ENCODE data around the gene CDC42SE2.
"Not testable (repeated sequence)": the region's sequence is repeated elsewhere in the genome, so short reads cannot be mapped to it uniquely, and the experiment has no call there.

The CDC42SE2 gene

DNA sequence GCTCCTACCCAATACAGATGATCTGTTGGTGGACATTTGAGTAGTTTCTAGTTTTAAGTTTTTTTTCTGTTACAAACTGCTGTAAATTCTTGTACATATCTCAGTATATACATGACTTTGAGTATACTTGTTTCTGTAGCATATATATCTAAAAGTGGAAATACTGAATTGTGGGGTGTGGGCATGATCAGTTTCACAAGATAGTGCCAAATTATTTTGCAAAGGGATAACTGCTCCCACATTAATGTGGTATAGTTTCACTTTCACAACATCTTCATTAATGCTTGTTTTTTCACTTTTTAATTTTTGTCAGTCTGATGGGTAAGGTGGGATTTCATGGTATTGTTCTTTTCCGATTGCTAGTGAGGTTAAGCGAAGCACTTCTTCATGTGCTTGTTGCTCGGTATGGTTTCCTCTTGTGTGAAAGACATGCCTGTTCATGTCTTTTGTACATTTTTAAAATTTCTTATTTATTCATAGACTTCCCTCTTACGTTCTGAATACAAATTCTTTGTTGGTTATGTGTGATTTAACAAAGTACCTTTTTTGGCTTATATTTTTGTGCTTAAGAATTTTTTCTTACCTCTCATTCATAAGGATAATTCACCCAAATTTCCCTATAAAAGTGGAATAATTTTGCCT lies 103.5 kb downstream of the CDC42SE2 start:
- no peak for DNase-seq

- no peak for DNase-seq
These were observed 105.0 kb downstream of the CDC42SE2 start for GRCh38 chr5:131368866-131369265.

DNA sequence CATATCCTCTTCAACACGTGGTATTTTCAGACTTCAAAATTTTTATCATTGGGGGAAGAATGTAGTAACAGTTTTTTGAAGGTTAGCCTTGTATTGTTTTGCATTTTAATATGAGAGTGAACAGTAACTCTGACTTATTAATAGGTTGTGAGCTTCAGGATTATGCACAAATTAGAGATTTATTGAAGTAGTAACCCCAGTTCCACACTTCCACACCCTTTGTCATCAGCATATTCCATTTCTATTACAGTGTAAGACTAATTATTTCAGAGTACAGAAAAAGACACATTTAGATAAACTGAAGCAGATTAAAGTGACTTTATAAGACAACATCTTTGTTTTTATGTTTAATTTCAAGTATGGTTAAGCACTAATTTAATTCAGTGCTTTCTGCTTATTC lies 105.7 kb downstream of the CDC42SE2 start:
- DNase-seq: no peak

GRCh38 chr5:131371835-131372234 lies 108.0 kb downstream of the CDC42SE2 start:
- DNase-seq: no peak

GRCh38 chr5:131373265-131373664 lies 109.4 kb downstream of the CDC42SE2 start:
- no peak for DNase-seq

DNA sequence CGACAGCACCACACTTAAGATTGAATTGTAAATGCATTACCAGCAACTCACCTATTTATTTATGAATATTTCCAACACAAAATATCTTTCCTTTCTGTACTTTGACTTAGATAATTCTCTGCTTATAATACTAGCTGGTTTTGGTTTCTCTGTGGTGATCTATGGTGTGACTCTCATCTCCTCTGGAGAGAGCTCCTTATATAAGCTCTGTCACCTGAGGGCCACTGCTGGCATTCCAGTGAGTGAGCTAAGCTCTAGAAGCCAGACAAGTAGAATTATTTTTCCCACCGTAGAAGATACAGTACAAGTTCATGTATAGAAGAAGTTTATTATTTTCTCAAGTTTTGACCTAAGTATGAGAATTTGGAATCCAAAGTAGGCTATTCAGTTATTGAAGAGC lies 111.5 kb downstream of the CDC42SE2 start:
- no peak for DNase-seq

DNA sequence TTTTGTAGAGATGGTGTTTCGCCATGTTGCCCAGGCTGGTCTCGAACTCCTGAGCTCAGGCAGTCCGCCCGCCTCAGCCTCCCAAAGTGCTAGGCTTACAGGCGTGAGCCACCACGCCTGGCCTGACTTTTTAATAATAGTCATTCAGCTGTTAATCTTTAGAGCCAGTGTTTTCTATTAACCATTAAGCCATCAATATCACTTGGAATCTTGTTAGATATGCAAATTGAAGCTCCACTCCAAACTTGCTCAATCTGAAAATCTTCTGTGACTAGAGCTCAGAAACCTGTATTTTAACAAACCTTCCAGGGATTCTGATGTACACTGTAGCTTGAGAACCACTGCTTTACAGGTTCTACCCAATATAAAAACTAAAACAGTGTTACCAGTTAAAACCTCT lies 113.5 kb downstream of the CDC42SE2 start:
- no peak for DNase-seq

- DNase-seq: no peak
These were observed 114.0 kb downstream of the CDC42SE2 start for GRCh38 chr5:131377785-131378325.

DNA sequence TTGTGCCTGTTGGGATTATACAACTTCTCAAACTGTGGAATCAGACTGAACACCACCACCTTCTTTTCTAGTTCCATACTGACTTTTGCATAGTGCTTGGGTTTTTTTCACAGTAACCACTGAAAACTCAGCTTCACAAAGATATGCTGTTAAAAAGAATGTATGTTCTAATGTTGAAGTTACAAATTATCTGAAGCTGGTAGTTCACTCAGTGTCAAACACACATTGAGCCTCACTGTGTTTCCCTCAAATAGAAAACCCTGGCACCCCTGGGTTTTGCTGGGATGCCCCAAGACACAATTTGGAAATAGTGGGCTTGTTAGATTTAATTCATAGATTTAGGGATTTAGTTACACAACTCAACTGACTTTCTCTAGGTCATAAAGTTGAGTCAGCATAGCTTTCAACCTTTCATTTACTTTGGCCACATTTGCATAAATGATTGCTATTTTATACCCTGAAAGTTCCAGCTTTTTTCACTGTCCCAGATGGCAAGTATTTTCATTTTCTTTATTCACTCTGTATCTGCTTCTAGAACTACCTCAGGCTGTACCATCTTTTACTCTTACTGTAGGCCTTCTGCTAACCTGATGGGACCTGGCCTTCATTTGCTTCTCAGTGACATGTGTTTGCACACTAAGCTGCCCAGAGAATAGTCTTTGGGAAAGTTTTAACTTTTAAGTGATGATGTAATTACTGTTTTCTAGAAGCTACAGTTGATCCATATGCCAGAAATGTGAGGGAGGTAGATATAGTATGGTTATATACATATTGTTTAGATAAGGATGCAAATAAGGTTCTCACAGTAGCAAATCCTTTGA lies 115.1 kb downstream of the CDC42SE2 start:
- DNase-seq: no peak

GRCh38 chr5:131379723-131380122 lies 115.9 kb downstream of the CDC42SE2 start:
- no peak for DNase-seq

DNA sequence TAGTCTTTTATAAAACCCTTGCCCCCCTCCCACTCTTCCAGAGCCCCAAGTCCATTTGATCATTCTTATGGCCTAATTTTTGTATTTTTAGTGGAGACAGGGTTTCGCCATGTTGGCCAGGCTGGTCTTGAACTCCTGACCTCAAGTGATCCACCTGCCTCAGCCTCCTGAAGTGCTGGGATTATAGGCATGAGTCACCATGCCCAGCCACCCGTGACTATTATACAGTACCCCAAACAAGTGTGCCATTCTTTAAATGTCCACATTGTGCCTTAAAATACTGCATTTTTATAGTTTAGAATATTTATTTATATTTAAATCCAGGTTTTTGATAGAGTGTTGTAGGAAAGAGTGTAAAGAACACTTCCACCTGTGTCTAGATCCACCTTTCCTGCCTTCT lies 116.4 kb downstream of the CDC42SE2 start:
- DNase-seq: not testable (repeated sequence)

GRCh38 chr5:131381021-131381420 lies 117.2 kb downstream of the CDC42SE2 start:
- no peak for DNase-seq

DNA sequence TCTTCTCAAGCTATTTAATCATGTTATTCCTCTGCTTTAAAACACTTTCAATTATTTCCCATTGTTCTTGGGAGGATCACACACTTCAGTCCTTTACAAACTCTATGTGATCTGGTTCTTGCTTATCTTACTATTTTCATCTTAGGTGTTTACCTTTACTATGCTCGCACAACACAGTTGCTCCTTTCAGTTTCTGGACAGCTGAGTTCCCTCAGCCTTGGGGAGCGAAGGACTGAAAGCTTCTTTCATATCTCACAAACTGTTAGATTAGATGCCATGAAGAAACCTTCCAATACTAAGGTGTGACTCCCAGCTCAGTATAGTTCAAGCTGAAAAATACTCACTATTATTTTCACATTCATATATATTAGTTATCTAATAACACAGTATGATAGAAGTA lies 117.9 kb downstream of the CDC42SE2 start:
- DNase-seq: no peak

- no peak for DNase-seq
These were observed 118.8 kb downstream of the CDC42SE2 start for GRCh38 chr5:131382407-131383395.

- no peak for DNase-seq
These were observed 120.3 kb downstream of the CDC42SE2 start for GRCh38 chr5:131384173-131384572.

- no peak for DNase-seq
These were observed 120.9 kb downstream of the CDC42SE2 start for GRCh38 chr5:131384616-131385214.

GRCh38 chr5:131386124-131386523 lies 122.3 kb downstream of the CDC42SE2 start:
- DNase-seq: no peak

DNA sequence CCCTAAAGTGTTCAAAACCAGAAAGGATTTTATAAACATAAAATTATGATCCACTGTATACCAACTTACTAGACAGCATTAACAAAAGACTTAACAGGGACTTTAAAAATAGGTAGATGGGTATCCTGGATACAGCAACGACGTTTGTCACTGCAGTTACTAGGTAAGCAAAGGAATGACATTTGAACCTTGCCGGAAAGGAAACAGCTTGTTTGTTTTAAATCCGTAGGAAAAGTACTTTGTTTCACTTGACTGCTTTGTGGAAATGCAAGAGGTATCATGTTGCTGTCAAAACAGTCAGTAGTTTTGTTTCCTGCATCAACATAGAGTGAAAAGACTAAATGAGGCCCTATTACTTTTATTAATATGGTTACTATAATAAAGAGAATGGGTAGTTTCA lies 122.9 kb downstream of the CDC42SE2 start:
- peak; percentile 38 for DNase-seq

DNA sequence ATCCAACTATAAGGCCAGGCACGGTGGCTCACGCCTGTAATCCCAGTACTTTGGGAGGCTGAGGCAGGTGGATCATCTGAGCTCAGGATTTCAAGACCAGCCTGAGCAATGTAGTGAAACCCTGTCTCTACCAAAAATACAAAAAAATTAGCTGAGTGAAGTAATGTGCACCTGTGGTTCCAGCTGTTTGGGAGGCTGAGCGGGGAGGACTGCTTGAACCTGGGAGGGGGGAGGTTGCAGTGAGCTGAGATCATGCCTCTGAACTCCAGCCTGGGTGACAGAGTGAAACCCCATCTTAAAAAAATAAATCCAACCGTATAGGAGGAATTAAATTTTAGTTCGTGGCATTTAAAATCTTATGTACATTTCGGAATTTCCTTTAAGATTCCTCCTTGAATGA lies 123.4 kb downstream of the CDC42SE2 start:
- DNase-seq: no peak

DNA sequence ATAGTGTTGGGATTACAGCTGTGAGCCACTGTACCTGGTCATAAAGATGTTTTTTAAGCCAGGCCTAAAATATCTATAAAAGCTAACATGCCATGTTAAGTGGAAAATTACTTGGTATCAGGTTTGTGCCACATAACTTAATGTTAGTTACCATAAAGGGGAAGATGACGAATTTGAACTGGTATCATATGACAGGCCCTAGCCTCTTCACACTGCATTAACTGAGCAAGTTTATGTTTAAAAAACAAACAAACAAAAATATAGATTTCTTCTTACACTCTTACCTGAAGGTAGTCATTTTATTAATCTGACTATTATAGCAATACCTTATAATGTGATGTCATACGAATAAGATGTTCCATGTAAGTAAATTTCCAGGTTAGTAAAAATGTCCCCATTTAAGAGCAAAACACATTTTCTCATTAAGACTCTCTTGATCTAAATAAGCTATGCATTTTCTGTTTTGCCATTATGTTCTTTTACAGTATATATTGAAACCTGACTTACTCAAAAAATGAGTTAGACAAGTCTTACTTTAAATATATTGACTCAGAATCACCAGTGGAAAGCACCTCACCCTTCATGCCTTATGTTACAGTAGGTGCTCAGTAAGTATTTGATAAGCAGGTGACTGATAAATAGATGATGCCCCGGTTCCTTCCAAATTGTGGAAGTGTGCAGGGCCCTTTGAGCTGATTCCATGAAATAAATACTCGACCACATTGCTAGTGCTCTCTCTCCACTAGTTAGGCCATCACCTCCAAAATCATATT lies 125.4 kb downstream of the CDC42SE2 start:
- DNase-seq: no peak

DNA sequence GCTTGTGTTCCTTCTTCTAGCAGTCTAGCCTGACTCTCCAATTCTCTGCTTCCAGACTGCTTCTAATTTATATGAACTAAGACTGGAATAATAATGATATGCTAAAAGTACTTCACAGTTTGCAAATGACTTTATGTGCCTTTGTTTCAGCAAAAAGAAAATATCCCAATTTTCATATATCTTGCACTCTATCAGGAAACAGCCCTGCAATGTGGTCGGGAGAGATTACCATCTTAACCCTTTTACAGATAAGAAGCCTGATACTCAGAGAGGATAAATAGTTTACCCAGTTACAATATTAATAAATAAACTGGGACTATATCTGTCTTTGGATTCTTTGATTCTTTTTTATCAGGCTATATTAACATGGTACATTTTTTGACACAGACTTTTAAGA lies 126.0 kb downstream of the CDC42SE2 start:
- no peak for DNase-seq
